Measurements from ENCODE around the gene ANKS6.

The ANKS6 gene

GRCh38 chr9:98708103-98708932 is 88.0 kb downstream of the ANKS6 start:
- H3K27ac ChIP-seq: no peak overlapping the region
- TF ChIP-seq, protein P1, sequence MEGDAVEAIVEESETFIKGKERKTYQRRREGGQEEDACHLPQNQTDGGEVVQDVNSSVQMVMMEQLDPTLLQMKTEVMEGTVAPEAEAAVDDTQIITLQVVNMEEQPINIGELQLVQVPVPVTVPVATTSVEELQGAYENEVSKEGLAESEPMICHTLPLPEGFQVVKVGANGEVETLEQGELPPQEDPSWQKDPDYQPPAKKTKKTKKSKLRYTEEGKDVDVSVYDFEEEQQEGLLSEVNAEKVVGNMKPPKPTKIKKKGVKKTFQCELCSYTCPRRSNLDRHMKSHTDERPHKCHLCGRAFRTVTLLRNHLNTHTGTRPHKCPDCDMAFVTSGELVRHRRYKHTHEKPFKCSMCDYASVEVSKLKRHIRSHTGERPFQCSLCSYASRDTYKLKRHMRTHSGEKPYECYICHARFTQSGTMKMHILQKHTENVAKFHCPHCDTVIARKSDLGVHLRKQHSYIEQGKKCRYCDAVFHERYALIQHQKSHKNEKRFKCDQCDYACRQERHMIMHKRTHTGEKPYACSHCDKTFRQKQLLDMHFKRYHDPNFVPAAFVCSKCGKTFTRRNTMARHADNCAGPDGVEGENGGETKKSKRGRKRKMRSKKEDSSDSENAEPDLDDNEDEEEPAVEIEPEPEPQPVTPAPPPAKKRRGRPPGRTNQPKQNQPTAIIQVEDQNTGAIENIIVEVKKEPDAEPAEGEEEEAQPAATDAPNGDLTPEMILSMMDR (conservative IDR thresholded peaks at IDR 0.05; ENCODE audit: low read depth): no peak
- CTCF ChIA-PET: interaction anchor here (1.9 kb wide), 1 partner anchor 393 kb away, joined by 5 read pairs; no protein-coding TSS in a partner anchor
- DNase-seq (ENCODE audit: low spot score): peak; percentile 29
- POLR2A ChIA-PET (ENCODE audit: low non-redundant PET): no interaction called here

DNA sequence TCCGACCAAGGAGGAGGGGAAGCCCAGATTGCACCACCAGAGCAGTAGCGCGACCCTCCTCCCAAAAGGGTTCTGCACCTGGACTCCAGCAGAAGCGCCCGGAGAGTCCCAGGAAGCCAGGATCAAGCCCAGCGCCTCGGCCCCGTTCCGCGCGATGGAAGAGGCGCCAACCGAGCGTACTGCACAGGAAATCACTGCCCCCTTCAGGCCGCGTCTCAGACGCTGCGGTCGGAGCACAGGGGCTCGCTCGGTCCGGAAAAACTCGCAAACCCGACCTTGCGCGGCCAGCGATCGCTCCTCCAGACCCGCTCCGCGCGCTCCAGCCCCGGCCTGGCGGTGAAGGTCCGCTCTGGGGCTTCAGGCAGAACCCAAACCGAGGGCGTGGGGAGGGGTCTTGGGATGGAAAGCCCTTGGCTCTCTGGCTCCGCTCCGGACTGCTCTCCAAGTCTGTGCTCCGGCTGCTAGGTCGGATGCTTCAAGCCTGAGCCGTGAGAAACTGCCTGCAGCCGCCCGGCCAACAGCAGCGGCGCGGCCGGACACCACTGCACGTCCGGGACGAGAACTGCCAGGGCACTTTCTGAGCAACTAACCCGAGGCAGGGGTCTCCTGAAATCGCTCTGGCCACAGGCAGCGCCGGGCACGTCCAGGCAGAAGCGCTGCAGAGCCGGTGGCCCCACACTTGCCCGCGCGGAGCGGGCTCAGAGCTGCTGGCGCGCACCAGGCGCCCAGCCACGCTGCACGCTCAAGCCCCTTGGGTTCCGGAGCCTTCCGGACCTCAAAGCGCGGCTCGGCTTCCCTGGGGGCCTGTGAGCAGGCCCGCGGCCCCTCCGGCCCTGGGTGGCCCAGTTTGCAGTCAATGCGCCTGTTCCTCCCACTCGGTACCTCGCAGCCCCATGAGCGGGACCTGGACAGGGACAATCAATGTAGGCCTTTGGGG is 88.9 kb downstream of the ANKS6 start:
- peak; percentile 60 for DNase-seq (ENCODE audit: low spot score)
- no peak overlapping the region for H3K27ac ChIP-seq
- TF ChIP-seq, protein P1 (conservative IDR thresholded peaks at IDR 0.05; ENCODE audit: low read depth): no peak; the same call in 1 of the 2 replicates
- POLR2A ChIA-PET (ENCODE audit: low non-redundant PET): no interaction called here
- CTCF ChIA-PET: interaction anchor here (0.7 to 1.9 kb wide), 2 partner anchors 392 to 549 kb away, joined by 3 to 5 read pairs; no protein-coding TSS in a partner anchor

GRCh38 chr9:98706651-98707165 is 89.6 kb downstream of the ANKS6 start:
- TF ChIP-seq, protein P1 (conservative IDR thresholded peaks at IDR 0.05; ENCODE audit: low read depth): no peak
- H3K27ac ChIP-seq: no peak overlapping the region
- DNase-seq (ENCODE audit: low spot score): no peak
- POLR2A ChIA-PET (ENCODE audit: low non-redundant PET): no interaction called here
- CTCF ChIA-PET: no interaction called here

GRCh38 chr9:98702835-98703380 is 93.4 kb downstream of the ANKS6 start:
- no peak for DNase-seq (ENCODE audit: low spot score)
- ChIA-PET POLR2A (ENCODE audit: low non-redundant PET) (no interaction called here), CTCF (no interaction called here)
- TF ChIP-seq, protein P1 (conservative IDR thresholded peaks at IDR 0.05; ENCODE audit: low read depth): no peak
- no peak overlapping the region for H3K27ac ChIP-seq

DNA sequence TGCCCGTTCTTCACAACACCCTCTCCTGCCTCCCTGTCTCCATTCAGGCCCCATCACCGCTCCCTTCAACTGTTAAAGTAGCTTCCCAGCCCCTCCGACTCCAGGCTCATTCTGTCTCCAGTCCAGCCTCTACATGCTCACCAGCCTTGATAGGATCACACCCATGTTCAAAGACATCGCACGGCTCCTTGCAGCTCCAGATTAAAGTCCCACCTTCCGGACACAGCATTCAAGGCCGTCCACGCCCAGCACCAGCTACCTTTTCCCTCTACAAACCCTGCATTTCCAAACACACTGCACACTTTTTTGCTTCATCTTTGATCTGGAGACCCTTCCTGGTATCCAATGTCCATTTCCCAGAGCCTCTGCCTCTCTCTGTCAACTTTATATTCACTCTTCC is 94.0 kb downstream of the ANKS6 start:
- CTCF ChIA-PET: interaction anchor here (0.6 kb wide), 1 partner anchor 327 kb away, joined by 3 read pairs; no protein-coding TSS in a partner anchor
- no peak for DNase-seq (ENCODE audit: low spot score)
- no peak overlapping the region for H3K27ac ChIP-seq
- POLR2A ChIA-PET (ENCODE audit: low non-redundant PET): no interaction called here
- TF ChIP-seq, protein P1 (conservative IDR thresholded peaks at IDR 0.05; ENCODE audit: low read depth): no peak

GRCh38 chr9:98701576-98701975 is 94.8 kb downstream of the ANKS6 start:
- TF ChIP-seq, protein P1 (conservative IDR thresholded peaks at IDR 0.05; ENCODE audit: low read depth): no peak
- CTCF ChIA-PET: interaction anchor here (0.6 kb wide), 1 partner anchor 326 kb away, joined by 3 read pairs; no protein-coding TSS in a partner anchor
- POLR2A ChIA-PET (ENCODE audit: low non-redundant PET): no interaction called here
- H3K27ac ChIP-seq: no peak overlapping the region
- DNase-seq (ENCODE audit: low spot score): no peak

Data from RWPE1 (cell line).